HepG2 (cell line): ENCODE results near the gene TMEM151A. TPM values are rescaled to one million over a fixed set of nuclear protein-coding genes. Genes with fewer than 3 reads are reported as not detected.

ENCODE experiments used
- FIP1L1 ChIP-seq: fragments of 200-400 bp; formaldehyde crosslinking; IDR thresholded peaks from 2 replicates; pipeline ENCODE4 v1.6.1; 2018; ENCODE audit warnings: low read depth, mild to moderate bottlenecking, low read length, moderate library complexity, borderline replicate concordance; ENCODE audit not compliant: insufficient read depth
- FOXM1 ChIP-seq: sonication (generic); formaldehyde crosslinking; IDR thresholded peaks from 2 replicates; pipeline ENCODE4 v1.5.0; 2020; ENCODE audit warnings: missing genetic modification reagents
- KLF11 ChIP-seq: IDR thresholded peaks from 2 replicates; pipeline ENCODE4 v1.6.1; 2016; ENCODE audit warnings: missing compliant biosample characterization
- NR0B2 ChIP-seq: sonication (generic); formaldehyde crosslinking; IDR thresholded peaks from 2 replicates; pipeline ENCODE4 v1.4.0; 2020; ENCODE audit warnings: mild to moderate bottlenecking, missing genetic modification reagents
- SSRP1 ChIP-seq: IDR thresholded peaks from 2 replicates; pipeline ENCODE4 v1.6.1; 2016; ENCODE audit warnings: control low read depth
- SYNCRIP ChIP-seq: fragments of 200-400 bp; formaldehyde crosslinking; IDR thresholded peaks from 2 replicates; pipeline ENCODE4 v1.6.1; 2018; ENCODE audit warnings: mild to moderate bottlenecking, low read depth, low read length; ENCODE audit not compliant: insufficient read depth
- TBX2 ChIP-seq: sonication (generic); formaldehyde crosslinking; IDR thresholded peaks from 2 replicates; pipeline ENCODE4 v1.5.0; 2020; ENCODE audit warnings: missing genetic modification reagents, mild to moderate bottlenecking, borderline replicate concordance
- ZMYM2 ChIP-seq: sonication (generic); formaldehyde crosslinking; IDR thresholded peaks from 2 replicates; pipeline ENCODE4 v1.8.0; 2022; ENCODE audit warnings: mild to moderate bottlenecking, missing genetic modification reagents
- ZNF251 ChIP-seq: sonication (generic); formaldehyde crosslinking; IDR thresholded peaks from 2 replicates; pipeline ENCODE4 v1.9.0; 2021; ENCODE audit warnings: mild to moderate bottlenecking, missing genetic modification reagents
- ZNF343 ChIP-seq: sonication (generic); formaldehyde crosslinking; IDR thresholded peaks from 2 replicates; pipeline ENCODE4 v1.4.0; 2020; ENCODE audit warnings: mild to moderate bottlenecking, missing genetic modification reagents
- ZNF383 ChIP-seq: sonication (generic); formaldehyde crosslinking; IDR thresholded peaks from 2 replicates; pipeline ENCODE4 v1.4.0; 2020; ENCODE audit warnings: missing genetic modification reagents, mild to moderate bottlenecking, borderline replicate concordance
- ZNF484 ChIP-seq: sonication (generic); formaldehyde crosslinking; IDR thresholded peaks from 2 replicates; pipeline ENCODE4 v1.5.1; 2020; ENCODE audit warnings: mild to moderate bottlenecking, low read depth, missing genetic modification reagents, borderline replicate concordance
- ZNF501 ChIP-seq: sonication (generic); formaldehyde crosslinking; IDR thresholded peaks from 2 replicates; pipeline ENCODE4 v1.5.1; 2020; ENCODE audit warnings: mild to moderate bottlenecking, moderate library complexity, missing genetic modification reagents
- ZNF558 ChIP-seq: sonication (generic); formaldehyde crosslinking; IDR thresholded peaks from 2 replicates; pipeline ENCODE4 v1.9.0; 2022; ENCODE audit warnings: mild to moderate bottlenecking, missing genetic modification reagents, borderline replicate concordance
- ZNF724P ChIP-seq: sonication (generic); formaldehyde crosslinking; IDR thresholded peaks from 2 replicates; pipeline ENCODE4 v1.8.0; 2022; ENCODE audit warnings: missing genetic modification reagents, borderline replicate concordance
- ZSCAN5A ChIP-seq: sonication (generic); formaldehyde crosslinking; IDR thresholded peaks from 2 replicates; pipeline ENCODE4 v1.8.0; 2022; ENCODE audit warnings: mild to moderate bottlenecking, missing genetic modification reagents, borderline replicate concordance
- polyA plus RNA-seq, 8 experiments: library from polyadenylated mRNA; depleted of rRNA in 3 of 8; stranded (reverse) in 7 of 8; unstranded in 1 of 8; fragments of >200 nt; fragmentation: Illumina TruSeq in 4 of 8; extraction: Trizol in 4 of 8; gene quantifications; 2 replicates each; pipeline versions ENCODE4 v1.2.1 to v1.2.3, GENCODE V29; 2011 to 2016; ENCODE audit warnings: low read depth in 4 of 8, missing spikeins in 1 of 8, mixed read lengths in 1 of 8; ENCODE audit not compliant: insufficient read depth in 1 of 8
- total RNA-seq, 5 experiments: library from RNA; depleted of rRNA; stranded (reverse); fragments of >200 nt; fragmentation: Illumina TruSeq; extraction: Trizol; gene quantifications; 2 replicates each; pipeline ENCODE4 v1.2.3, GENCODE V29; 2016; ENCODE audit warnings: low read depth in 1 of 5
- TF ChIP-seq, protein P1 (sequence below): sonication (generic); formaldehyde crosslinking; IDR thresholded peaks from 2 replicates; pipeline ENCODE4 v1.5.0; 2020; ENCODE audit warnings: mild to moderate bottlenecking, missing genetic modification reagents, moderate library complexity
- TF ChIP-seq, protein P2 (sequence below): sonication (generic); formaldehyde crosslinking; IDR thresholded peaks from 2 replicates; pipeline ENCODE4 v1.4.0; 2020; ENCODE audit warnings: missing genetic modification reagents
- TF ChIP-seq, protein P3 (sequence below): IDR thresholded peaks from 2 replicates; pipeline ENCODE4 v1.6.1; 2016; ENCODE audit warnings: low read depth

TMEM151A gene
- total and polyA plus RNA-seq, 2 of the 13 experiments (the other 11 are each of a cell fraction or from before 2014, with no cell fraction given) = 0.18 to 0.33 TPM

GRCh38 chr11:66335531-66336233 is 44.0 kb downstream of the TMEM151A start (continued):
- TF ChIP-seq ZSCAN5A (CRISPR knock-in tag) (no peak), KLF11 (CRISPR knock-in tag) (no peak), ZNF558 (CRISPR knock-in tag) (0 out of 2 replicates have a peak, but pooled peaks have one; percentile 2), TBX2 (no peak), ZNF343 (CRISPR knock-in tag) (0 out of 2 replicates have a peak, but pooled peaks have one; percentile 8), FOXM1 (CRISPR knock-in tag) (no peak), ZNF724P (CRISPR knock-in tag) (peak; percentile 29; the same call in 1 of the 2 replicates), NR0B2 (CRISPR knock-in tag) (0 out of 2 replicates have a peak, but pooled peaks have one; percentile 6), SSRP1 (CRISPR knock-in tag) (no peak), ZMYM2 (CRISPR knock-in tag) (no peak), ZNF383 (CRISPR knock-in tag) (0 out of 2 replicates have a peak, but pooled peaks have one; percentile 36), ZNF251 (CRISPR knock-in tag) (no peak), FIP1L1 (no peak), ZNF501 (CRISPR knock-in tag) (peak; percentile 71; the same call in 1 of the 2 replicates), ZNF484 (CRISPR knock-in tag) (no peak), SYNCRIP (no peak)
- TF ChIP-seq, protein P1, sequence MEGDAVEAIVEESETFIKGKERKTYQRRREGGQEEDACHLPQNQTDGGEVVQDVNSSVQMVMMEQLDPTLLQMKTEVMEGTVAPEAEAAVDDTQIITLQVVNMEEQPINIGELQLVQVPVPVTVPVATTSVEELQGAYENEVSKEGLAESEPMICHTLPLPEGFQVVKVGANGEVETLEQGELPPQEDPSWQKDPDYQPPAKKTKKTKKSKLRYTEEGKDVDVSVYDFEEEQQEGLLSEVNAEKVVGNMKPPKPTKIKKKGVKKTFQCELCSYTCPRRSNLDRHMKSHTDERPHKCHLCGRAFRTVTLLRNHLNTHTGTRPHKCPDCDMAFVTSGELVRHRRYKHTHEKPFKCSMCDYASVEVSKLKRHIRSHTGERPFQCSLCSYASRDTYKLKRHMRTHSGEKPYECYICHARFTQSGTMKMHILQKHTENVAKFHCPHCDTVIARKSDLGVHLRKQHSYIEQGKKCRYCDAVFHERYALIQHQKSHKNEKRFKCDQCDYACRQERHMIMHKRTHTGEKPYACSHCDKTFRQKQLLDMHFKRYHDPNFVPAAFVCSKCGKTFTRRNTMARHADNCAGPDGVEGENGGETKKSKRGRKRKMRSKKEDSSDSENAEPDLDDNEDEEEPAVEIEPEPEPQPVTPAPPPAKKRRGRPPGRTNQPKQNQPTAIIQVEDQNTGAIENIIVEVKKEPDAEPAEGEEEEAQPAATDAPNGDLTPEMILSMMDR (CRISPR knock-in tag) = 0 out of 2 replicates have a peak, but pooled peaks have one; percentile 10
- TF ChIP-seq, protein P2, sequence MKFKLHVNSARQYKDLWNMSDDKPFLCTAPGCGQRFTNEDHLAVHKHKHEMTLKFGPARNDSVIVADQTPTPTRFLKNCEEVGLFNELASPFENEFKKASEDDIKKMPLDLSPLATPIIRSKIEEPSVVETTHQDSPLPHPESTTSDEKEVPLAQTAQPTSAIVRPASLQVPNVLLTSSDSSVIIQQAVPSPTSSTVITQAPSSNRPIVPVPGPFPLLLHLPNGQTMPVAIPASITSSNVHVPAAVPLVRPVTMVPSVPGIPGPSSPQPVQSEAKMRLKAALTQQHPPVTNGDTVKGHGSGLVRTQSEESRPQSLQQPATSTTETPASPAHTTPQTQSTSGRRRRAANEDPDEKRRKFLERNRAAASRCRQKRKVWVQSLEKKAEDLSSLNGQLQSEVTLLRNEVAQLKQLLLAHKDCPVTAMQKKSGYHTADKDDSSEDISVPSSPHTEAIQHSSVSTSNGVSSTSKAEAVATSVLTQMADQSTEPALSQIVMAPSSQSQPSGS (CRISPR knock-in tag) = no peak
- TF ChIP-seq, protein P3, sequence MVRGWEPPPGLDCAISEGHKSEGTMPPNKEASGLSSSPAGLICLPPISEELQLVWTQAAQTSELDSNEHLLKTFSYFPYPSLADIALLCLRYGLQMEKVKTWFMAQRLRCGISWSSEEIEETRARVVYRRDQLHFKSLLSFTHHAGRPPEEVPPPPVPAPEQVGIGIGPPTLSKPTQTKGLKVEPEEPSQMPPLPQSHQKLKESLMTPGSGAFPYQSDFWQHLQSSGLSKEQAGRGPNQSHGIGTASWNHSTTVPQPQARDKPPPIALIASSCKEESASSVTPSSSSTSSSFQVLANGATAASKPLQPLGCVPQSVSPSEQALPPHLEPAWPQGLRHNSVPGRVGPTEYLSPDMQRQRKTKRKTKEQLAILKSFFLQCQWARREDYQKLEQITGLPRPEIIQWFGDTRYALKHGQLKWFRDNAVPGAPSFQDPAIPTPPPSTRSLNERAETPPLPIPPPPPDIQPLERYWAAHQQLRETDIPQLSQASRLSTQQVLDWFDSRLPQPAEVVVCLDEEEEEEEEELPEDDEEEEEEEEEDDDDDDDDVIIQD (CRISPR knock-in tag) = no peak
